GM18519 (cell line): Measurements from ENCODE around the gene ACR.
"Not testable (repeated sequence)": the region's sequence is repeated elsewhere in the genome, so short reads cannot be mapped to it uniquely, and the experiment has no call there.

Experiments
- ATAC-seq: cut with Tn5 transposase; IDR thresholded peaks from one replicate; pipeline ENCODE4 v1.9.1; 2021; ENCODE audit warnings: mild to moderate bottlenecking, moderate library complexity; ENCODE audit not compliant: unreplicated experiment, low FRiP score

ACR gene

GRCh38 chr22:50759597-50760341, 21.8 kb downstream of the ACR start:
- not testable (repeated sequence) for ATAC-seq

- ATAC-seq: not testable (repeated sequence)
These were observed 23.8 kb downstream of the ACR start for GRCh38 chr22:50761829-50762228.

- ATAC-seq: not testable (repeated sequence)
These were observed 26.3 kb downstream of the ACR start for GRCh38 chr22:50764288-50764687.

GRCh38 chr22:50775132-50775531, 37.1 kb downstream of the ACR start:
- not testable (repeated sequence) for ATAC-seq

DNA sequence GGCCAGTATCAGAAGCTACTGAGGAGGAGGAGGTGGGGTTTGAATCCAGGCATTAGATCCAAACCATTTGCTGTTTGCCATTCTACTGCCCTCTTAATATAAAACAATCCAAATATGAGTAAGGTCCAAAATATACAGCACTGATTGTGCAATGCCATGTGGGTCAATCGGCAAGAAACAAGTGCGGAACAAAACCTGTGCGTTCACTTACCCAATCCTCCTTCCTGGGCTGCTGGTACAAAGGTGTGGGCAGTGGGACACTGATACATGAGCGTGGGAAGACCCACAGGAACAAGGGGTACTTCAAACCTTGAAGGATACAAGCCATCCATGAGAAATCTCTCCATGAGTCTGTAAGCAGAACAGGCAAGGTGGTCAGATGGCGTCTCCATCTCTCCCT, 39.6 kb downstream of the ACR start:
- not testable (repeated sequence) for ATAC-seq

GRCh38 chr22:50780244-50780643, 42.2 kb downstream of the ACR start:
- ATAC-seq: not testable (repeated sequence)

DNA sequence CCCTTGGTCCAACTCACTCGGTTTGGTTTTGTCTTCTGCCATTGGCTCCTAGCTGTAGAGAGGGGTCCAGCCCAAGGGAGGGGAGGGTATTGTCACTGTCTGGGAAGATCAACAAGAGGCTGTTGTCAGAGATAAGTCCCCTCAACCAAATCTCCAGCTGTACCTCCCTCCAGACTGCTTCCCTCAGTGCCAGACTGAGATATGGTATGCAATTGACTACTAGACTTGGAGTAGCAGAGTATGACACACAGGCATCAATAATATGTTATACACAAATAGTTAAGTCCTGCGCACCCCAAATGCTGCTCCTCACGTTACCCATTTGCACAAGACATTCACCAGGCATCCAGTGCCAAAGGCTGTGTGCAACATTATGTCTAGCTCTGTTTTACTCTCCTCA, 44.2 kb downstream of the ACR start:
- ATAC-seq: not testable (repeated sequence)

DNA sequence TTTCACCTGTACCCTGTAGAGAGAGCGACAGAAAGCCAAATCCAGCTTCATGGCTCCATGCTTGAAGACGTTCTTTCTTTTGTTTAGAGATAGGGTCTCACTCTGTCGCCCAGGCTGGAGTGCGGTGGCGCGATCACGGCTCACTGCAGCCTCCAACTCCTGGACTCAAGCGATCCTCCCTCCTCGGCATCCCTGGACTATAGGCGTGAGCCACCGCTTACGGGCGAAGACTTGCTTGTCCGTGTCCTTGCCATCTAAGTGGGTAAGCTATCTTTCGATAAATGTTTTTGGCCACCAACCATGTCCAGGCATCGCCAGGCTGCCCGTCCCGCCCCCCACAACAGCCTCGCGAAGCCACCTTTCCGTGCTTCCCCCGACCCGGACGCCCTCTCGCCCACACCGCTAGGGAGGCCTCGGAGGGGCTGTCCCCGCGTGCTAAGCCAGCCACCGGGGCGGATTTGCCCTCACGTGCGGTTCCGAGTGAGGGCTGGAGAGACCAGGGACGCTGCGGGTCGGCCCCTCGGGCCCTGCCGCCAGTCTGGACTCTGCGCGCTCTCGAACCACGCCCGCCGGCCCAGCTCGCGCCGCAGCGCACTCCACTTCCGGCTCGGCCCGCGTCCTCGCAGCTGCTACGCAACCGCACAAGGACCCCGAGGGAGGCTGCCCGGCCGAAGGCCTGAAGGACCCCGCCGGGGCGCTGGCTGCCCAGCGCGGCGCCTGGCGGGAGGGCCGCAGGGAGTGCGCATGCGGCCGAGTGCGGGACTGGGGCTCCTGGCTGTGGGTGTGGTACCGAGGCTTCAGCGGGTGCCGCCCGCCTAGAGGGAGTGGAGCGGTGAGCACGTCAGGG, 45.3 kb downstream of the ACR start, which contains the start of gene RABL2B:
TSS of gene RABL2B (minus strand) at position 604 of the 847 bp plus-strand sequence. CDS start 1,342 bp downstream, outside the sequence.
- peak; percentile 75 for ATAC-seq

DNA sequence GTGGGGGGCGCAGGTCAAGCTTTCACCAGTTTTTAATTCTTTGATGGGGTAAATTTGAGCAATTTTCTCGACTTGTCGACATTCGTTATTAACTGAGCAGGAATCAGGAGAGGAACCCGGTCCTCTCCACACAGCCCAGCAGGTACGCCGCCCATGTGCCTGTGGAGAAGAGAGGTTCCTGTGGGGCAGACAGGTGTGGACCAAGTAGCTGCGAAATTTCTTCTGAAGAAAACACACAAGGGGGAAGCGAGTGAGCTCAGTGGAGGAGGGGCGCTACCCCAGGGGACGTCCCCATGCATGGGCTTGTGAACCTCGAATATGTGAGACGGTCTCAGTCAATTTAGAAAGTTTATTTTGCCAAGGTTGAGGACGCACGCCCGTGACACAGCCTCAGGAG, 45.9 kb downstream of the ACR start:
- ATAC-seq: peak; percentile 19

- not testable (repeated sequence) for ATAC-seq
These were observed 47.3 kb downstream of the ACR start for GRCh38 chr22:50785289-50785688.

DNA sequence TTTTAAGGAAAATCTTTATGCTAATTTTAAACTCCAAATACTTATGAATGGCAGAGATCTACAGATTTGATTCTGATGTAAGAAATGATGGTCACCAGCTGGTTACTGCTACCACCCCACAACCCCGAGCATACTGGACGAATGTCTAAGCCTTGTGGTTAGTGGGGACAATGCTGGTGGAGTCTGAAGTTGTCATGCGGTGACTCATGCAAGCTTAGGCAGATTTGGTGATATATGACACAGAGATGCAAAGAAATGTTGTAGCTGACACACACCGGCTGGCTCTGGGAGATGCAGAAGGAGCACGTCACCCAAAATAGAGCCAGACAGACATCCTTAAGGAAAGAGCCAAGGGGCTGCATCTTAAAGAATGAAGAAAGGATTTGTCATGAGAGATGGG, 48.9 kb downstream of the ACR start:
- ATAC-seq: not testable (repeated sequence)
